Measurements from ENCODE around the gene DMD. TPM values are rescaled to one million over a fixed set of nuclear protein-coding genes. Genes with fewer than 3 reads are reported as not detected.

Gene DMD
- polyA plus RNA-seq, 1 donor from 2014 or later: 21.6 TPM

DNA sequence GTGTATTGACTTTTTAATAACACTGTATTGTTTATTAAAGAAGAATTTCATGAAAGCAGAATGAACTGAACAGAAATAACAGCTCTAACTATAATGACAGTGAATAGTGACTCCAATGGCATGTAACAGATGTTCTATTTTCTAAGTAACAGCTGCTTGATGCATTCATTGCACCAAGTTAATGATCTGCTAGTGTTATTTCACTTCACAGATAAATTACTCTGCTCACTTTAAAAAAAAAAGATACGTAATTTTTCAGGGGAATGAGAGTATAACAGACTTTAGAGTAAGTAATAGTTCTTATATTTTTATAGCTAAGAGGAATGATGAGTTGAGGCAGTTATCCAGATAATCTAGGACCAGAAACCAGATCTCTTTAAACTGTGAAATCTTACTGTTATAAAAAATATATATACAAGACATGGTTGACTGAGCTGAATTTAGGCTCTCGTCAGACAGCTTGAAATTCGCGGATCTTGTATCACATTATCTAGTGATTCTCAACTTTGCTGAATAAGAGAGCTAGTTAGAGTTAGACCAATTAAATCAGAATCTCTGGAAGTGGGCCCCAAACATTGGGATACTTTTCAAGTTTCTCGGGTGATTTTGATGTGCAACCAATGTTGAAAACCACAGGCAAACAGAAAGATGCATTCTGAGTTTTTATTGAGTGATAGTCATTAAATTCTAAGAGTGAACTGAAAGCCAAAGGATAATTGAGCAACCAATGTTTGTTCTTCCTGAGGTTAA, 840.7 kb downstream of the DMD start:
- TF ChIP-seq MXI1 (conservative IDR thresholded peaks at IDR 0.05; ENCODE audit: poor library complexity, severe bottlenecking): no peak
- no peak for TF ChIP-seq EZH2 (IDR thresholded peaks at IDR 0.05; ENCODE audit: borderline replicate concordance, insufficient read depth, low read length, poor library complexity, severe bottlenecking)
- TF ChIP-seq SMC3 (conservative IDR thresholded peaks at IDR 0.05; ENCODE audit: poor library complexity): no peak
- TF ChIP-seq, protein P1, sequence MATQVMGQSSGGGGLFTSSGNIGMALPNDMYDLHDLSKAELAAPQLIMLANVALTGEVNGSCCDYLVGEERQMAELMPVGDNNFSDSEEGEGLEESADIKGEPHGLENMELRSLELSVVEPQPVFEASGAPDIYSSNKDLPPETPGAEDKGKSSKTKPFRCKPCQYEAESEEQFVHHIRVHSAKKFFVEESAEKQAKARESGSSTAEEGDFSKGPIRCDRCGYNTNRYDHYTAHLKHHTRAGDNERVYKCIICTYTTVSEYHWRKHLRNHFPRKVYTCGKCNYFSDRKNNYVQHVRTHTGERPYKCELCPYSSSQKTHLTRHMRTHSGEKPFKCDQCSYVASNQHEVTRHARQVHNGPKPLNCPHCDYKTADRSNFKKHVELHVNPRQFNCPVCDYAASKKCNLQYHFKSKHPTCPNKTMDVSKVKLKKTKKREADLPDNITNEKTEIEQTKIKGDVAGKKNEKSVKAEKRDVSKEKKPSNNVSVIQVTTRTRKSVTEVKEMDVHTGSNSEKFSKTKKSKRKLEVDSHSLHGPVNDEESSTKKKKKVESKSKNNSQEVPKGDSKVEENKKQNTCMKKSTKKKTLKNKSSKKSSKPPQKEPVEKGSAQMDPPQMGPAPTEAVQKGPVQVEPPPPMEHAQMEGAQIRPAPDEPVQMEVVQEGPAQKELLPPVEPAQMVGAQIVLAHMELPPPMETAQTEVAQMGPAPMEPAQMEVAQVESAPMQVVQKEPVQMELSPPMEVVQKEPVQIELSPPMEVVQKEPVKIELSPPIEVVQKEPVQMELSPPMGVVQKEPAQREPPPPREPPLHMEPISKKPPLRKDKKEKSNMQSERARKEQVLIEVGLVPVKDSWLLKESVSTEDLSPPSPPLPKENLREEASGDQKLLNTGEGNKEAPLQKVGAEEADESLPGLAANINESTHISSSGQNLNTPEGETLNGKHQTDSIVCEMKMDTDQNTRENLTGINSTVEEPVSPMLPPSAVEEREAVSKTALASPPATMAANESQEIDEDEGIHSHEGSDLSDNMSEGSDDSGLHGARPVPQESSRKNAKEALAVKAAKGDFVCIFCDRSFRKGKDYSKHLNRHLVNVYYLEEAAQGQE (IDR thresholded peaks at IDR 0.05; ENCODE audit: borderline replicate concordance): no peak
- no peak for TF ChIP-seq EP300 (conservative IDR thresholded peaks at IDR 0.05; ENCODE audit: poor library complexity, severe bottlenecking)
- TF ChIP-seq, protein P2, sequence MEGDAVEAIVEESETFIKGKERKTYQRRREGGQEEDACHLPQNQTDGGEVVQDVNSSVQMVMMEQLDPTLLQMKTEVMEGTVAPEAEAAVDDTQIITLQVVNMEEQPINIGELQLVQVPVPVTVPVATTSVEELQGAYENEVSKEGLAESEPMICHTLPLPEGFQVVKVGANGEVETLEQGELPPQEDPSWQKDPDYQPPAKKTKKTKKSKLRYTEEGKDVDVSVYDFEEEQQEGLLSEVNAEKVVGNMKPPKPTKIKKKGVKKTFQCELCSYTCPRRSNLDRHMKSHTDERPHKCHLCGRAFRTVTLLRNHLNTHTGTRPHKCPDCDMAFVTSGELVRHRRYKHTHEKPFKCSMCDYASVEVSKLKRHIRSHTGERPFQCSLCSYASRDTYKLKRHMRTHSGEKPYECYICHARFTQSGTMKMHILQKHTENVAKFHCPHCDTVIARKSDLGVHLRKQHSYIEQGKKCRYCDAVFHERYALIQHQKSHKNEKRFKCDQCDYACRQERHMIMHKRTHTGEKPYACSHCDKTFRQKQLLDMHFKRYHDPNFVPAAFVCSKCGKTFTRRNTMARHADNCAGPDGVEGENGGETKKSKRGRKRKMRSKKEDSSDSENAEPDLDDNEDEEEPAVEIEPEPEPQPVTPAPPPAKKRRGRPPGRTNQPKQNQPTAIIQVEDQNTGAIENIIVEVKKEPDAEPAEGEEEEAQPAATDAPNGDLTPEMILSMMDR (IDR thresholded peaks at IDR 0.05; ENCODE audit: poor library complexity, severe bottlenecking): no peak
- no peak for TF ChIP-seq RAD21 (conservative IDR thresholded peaks at IDR 0.05)
- no peak for TF ChIP-seq TAF1 (IDR thresholded peaks at IDR 0.05; ENCODE audit: low read depth)
- no peak for TF ChIP-seq POLR2AphosphoS5 (IDR thresholded peaks at IDR 0.05)
- Histone ChIP-seq H3K27ac (ENCODE audit: low read length) (no peak overlapping the region), H2AFZ (ENCODE audit: low read depth, low read length) (no peak overlapping the region), H3K27me3 (ENCODE audit: insufficient read depth, low read depth, low read length) (no peaks in the 10 kb centered on the region), H3K9ac (ENCODE audit: low read length) (no peak overlapping the region), H3K9me2 (ENCODE audit: insufficient read depth, low read length) (no peaks in the 10 kb centered on the region), H3K9me3 (ENCODE audit: low read length) (no peaks in the 10 kb centered on the region), H3K4me3 (ENCODE audit: low read length) (no peak overlapping the region), H3K79me2 (replicated peaks; ENCODE audit: insufficient read depth, low read length) (no peaks in the 10 kb centered on the region), H3K4me2 (ENCODE audit: low read length) (no peak overlapping the region), H3K36me3 (ENCODE audit: insufficient read depth, low read length) (no peaks in the 10 kb centered on the region), H3F3A (ENCODE audit: insufficient read depth, low read length, poor library complexity, severe bottlenecking) (no peaks in the 10 kb centered on the region), H4K20me1 (ENCODE audit: insufficient read depth) (no peaks in the 10 kb centered on the region)

DNA sequence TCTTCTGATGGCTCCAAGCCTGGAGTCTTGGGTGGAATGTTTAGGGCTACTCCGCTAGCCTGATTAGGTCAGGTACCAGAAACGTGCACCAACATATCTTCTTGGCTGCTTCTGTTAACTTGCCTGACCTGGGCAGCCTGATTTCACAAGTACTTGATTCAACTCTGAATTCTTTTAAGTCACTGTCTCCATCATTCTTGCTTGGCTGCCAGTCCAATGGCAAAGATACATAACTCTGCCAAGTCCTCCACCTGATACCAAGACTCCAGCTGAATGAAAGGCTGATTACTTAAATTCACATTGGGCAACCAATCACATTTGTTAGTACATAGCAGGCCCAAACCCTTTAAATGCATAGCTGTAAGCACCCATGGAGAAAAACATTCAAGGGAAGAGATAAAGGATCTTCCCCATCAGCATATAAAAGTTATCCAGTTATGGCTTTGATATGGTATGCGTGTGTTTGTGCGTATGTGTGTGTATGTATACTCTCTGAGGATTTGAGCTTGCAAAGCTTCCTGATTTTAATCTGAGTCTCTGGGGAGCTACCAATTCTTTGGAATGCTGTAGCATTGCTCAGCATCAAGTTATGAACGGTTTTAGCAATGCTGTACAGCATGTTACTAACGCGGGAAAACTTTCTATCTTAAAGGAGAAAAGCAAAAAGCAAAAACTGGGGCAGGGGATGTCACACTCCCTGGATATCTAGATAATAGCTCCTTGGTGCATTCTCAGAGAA, 917.2 kb downstream of the DMD start:
- Histone ChIP-seq H2AFZ (ENCODE audit: low read depth, low read length) (no peak overlapping the region), H3K27ac (ENCODE audit: low read length) (no peak overlapping the region), H3K4me3 (ENCODE audit: low read length) (no peak overlapping the region), H3K79me2 (replicated peaks; ENCODE audit: insufficient read depth, low read length) (no peaks in the 10 kb centered on the region), H3K4me2 (ENCODE audit: low read length) (no peak overlapping the region), H3K9me3 (ENCODE audit: low read length) (no peaks in the 10 kb centered on the region), H3K9me2 (ENCODE audit: insufficient read depth, low read length) (no peaks in the 10 kb centered on the region), H3K27me3 (ENCODE audit: insufficient read depth, low read depth, low read length) (no peaks in the 10 kb centered on the region), H3K9ac (ENCODE audit: low read length) (no peak overlapping the region), H3K36me3 (ENCODE audit: insufficient read depth, low read length) (no peaks in the 10 kb centered on the region), H4K20me1 (ENCODE audit: insufficient read depth) (no peaks in the 10 kb centered on the region), H3F3A (ENCODE audit: insufficient read depth, low read length, poor library complexity, severe bottlenecking) (no peaks in the 10 kb centered on the region)
- TF ChIP-seq, protein P1 (IDR thresholded peaks at IDR 0.05; ENCODE audit: borderline replicate concordance): no peak
- TF ChIP-seq SMC3 (conservative IDR thresholded peaks at IDR 0.05; ENCODE audit: poor library complexity) (no peak), MXI1 (conservative IDR thresholded peaks at IDR 0.05; ENCODE audit: poor library complexity, severe bottlenecking) (no peak), EP300 (conservative IDR thresholded peaks at IDR 0.05; ENCODE audit: poor library complexity, severe bottlenecking) (no peak), TAF1 (IDR thresholded peaks at IDR 0.05; ENCODE audit: low read depth) (no peak), RAD21 (conservative IDR thresholded peaks at IDR 0.05) (no peak)
